Left lung (tissue), 14 donors: ENCODE data around the gene CCDC186. TPM values are rescaled to one million over a fixed set of nuclear protein-coding genes. Genes with fewer than 3 reads are reported as not detected.
A peak's percentile ranks its signal among the peaks of the same experiment; 100 is the strongest.

ENCODE experiments used
- ATAC-seq: fragments of 200-7000 bp; cut with Tn5 transposase; one replicate; pipeline ENCODE4 v1.9.1; 2020; ENCODE audit warnings: moderate library complexity
- DNase-seq, 4 donors: peaks; one replicate each; pipeline ENCODE4 v3.0.0-alpha.2; 2013 to 2020
- H3K27ac ChIP-seq, 2 donors: fragments of 200-600 bp; sonication (generic) in 1 of 2; one replicate each; pipeline versions ENCODE4 v1.5.0 to v1.8.0; 2020 to 2021
- H3K27me3 ChIP-seq, 2 donors: fragments of 200-600 bp; sonication (generic) in 1 of 2; one replicate each; pipeline versions ENCODE4 v1.5.0 to v1.8.0; 2020 to 2021
- H3K36me3 ChIP-seq, 2 donors: fragments of 200-600 bp; sonication (generic) in 1 of 2; one replicate each; pipeline versions ENCODE4 v1.5.0 to v1.8.0; 2020 to 2021
- H3K4me1 ChIP-seq, 2 donors: fragments of 200-600 bp; one replicate each; pipeline ENCODE4 v1.8.0; 2021
- H3K4me3 ChIP-seq, 2 donors: fragments of 200-600 bp; sonication (generic) in 1 of 2; one replicate each; pipeline versions ENCODE4 v1.5.0 to v1.8.0; 2020 to 2021; ENCODE audit warnings: mild to moderate bottlenecking in 1 of 2
- H3K9me3 ChIP-seq, 2 donors: fragments of 200-600 bp; sonication (generic) in 1 of 2; one replicate each; pipeline versions ENCODE4 v1.5.0 to v1.8.0; 2020 to 2021
- CTCF ChIP-seq, 2 donors: fragments of 200-600 bp; sonication (generic) in 1 of 2; IDR thresholded peaks; one replicate each; pipeline versions ENCODE4 v1.5.0 to v1.8.0; 2021; ENCODE audit warnings: antibody characterized with exemption in 2 of 2
- intact Hi-C, 2 donors: fragments of 100-400 bp; cut with DNase I; formaldehyde crosslinking; loops; one replicate each; pipeline versions ENCODE4 v1.11.2 to v1.14.2; 2022
- long read RNA-seq, 12 donors: library from polyadenylated mRNA in 2 of 12; unstranded in 2 of 12; transcript quantifications; one replicate each; pipeline ENCODE4 v2.0.0 and lab custom pipeline, GENCODE V29; 2019 to 2026
- polyA plus RNA-seq, 6 donors: library from polyadenylated mRNA; unstranded; fragments of 120-200 nt; gene quantifications; one replicate each; pipeline ENCODE4 v1.2.1, GENCODE V29; 2013; ENCODE audit not compliant: insufficient read length in 6 of 6
- total RNA-seq, 2 donors: library from RNA; stranded (reverse); fragmentation: NEBNext Ultra II Directional; extraction: Animal tissue kit (Norgen Biotek cat#: 25700); gene quantifications; one replicate each; pipeline ENCODE4 v1.2.1, GENCODE V29; 2021
- donor health status: DM: no; HTN: yes; CAD: no.
- donor health status: DM: no; HTN: no; CAD: no.

Gene CCDC186
- total RNA-seq (10 to 100 TPM; 25.2 to 36.2 TPM), polyA plus RNA-seq (10 to 100 TPM; 33.4 to 46.6 (median 37.1) TPM)
- long read RNA-seq, donor 1, full-length matches to known transcripts: 14 of 14 reads
- long read RNA-seq, donor 1, partial matches to known transcripts: 0 of 14 reads
- long read RNA-seq, donor 1, other reads (novel, unspliced or antisense): 0 of 14 reads
- long read RNA-seq, donor 2, transcript CCDC186-202 (2 exons, 1,928 nt): major isoform, 8 of 11 reads
- long read RNA-seq, donor 2, partial matches to known transcripts: 0 of 11 reads
- long read RNA-seq, donor 2, other reads (novel, unspliced or antisense): 0 of 11 reads
- long read RNA-seq, donor 3, partial matches to known transcripts: 0 of 3 reads
- long read RNA-seq, donor 3, other reads (novel, unspliced or antisense): 0 of 3 reads
- long read RNA-seq, donor 4, transcript CCDC186-202 (2 exons, 1,928 nt): major isoform, 7 of 21 reads
- long read RNA-seq, donor 4, transcript CCDC186-201 (3 exons, 2,035 nt): minor isoform, 5 of 21 reads
- long read RNA-seq, donor 4, partial matches to known transcripts: 8 of 21 reads
- long read RNA-seq, donor 4, other reads (novel, unspliced or antisense): 1 of 21 reads
- long read RNA-seq, donor 5, partial matches to known transcripts: 5 of 8 reads
- long read RNA-seq, donor 5, other reads (novel, unspliced or antisense): 0 of 8 reads
- long read RNA-seq, donor 6, partial matches to known transcripts: 0 of 6 reads
- long read RNA-seq, donor 6, other reads (novel, unspliced or antisense): 0 of 6 reads
- long read RNA-seq, donor 7, partial matches to known transcripts: 0 of 1 reads
- long read RNA-seq, donor 7, other reads (novel, unspliced or antisense): 0 of 1 reads
- long read RNA-seq, donor 8, full-length matches to known transcripts: 1 of 1 reads
- long read RNA-seq, donor 8, partial matches to known transcripts: 0 of 1 reads
- long read RNA-seq, donor 8, other reads (novel, unspliced or antisense): 0 of 1 reads
- long read RNA-seq, donor 9: 0 reads
- long read RNA-seq, donor 10, transcript CCDC186-202 (2 exons, 1,928 nt): major isoform, 5 of 7 reads
- long read RNA-seq, donor 10, partial matches to known transcripts: 2 of 7 reads
- long read RNA-seq, donor 10, other reads (novel, unspliced or antisense): 0 of 7 reads
- long read RNA-seq, donor 11, partial matches to known transcripts: 0 of 3 reads
- long read RNA-seq, donor 11, other reads (novel, unspliced or antisense): 0 of 3 reads
- long read RNA-seq, donor 12, full-length matches to known transcripts: 4 of 4 reads
- long read RNA-seq, donor 12, partial matches to known transcripts: 0 of 4 reads
- long read RNA-seq, donor 12, other reads (novel, unspliced or antisense): 0 of 4 reads

DNA sequence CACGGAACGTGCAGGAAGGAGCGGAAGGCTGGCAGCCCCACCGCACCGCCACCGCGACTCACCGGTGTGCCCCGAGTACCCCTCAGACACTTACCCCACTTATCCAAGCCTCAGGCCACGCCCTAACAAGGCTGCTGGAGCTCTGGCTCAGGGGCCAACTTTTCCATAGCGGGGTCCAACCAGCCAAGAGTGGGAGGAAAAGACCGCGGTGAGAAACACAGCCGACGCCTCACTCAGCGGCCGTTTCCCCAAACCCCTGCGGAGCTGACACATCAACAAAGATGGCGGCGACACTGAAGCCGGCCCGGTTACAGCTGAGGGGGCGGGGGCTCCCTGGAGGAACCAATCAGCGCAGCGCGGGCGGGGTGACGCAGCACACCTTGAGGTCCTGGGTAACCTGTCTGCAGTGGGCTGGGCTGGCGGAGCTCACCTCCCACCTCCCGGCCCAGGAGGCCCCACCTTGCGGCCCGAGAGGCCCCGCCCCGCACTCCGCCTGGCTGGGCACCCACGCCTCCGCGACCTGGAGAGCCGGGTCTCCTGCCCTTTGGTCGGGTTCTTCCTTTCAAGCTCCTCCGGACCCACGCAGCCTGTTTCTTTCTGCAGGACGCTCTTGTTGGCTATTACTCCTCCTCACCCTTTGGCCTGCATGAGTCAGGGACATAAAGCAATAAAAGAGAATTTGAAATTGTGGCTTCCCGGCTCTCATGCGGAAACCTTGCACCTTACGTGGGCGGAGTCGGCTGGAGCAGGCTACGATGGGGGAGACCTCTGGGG is at the start of gene CCDC186:
TSS of gene CCDC186 (minus strand) at position 283 of the 774 bp plus-strand sequence. CDS start 10,935 bp downstream, outside the sequence.
- peak; percentile 98 for ATAC-seq
- H3K4me1 ChIP-seq: peaks cover 0 to 28% of the 10 kb centered on the region in 2 donors
- no peaks in the 10 kb centered on the region for H3K36me3 ChIP-seq
- H3K27ac ChIP-seq: peak within 1 kb of the TSS; percentile 90 to 95
- TF ChIP-seq CTCF (IDR thresholded peaks at IDR 0.05): no peak
- intact Hi-C loops: no loop called here
- H3K9me3 ChIP-seq: peaks cover 0 to 3% of the 10 kb centered on the region in 2 donors
- H3K27me3 ChIP-seq: no peaks in the 10 kb centered on the region
- peak within 1 kb of the TSS; percentile 81 to 86 for H3K4me3 ChIP-seq
- DNase-seq: peak; percentile 84 to 98 (median 95)

GRCh38 chr10:114223066-114223465 is 49.1 kb upstream of the CCDC186 start:
- Histone ChIP-seq H3K9me3 (no peaks in the 10 kb centered on the region), H3K27me3 (no peaks in the 10 kb centered on the region), H3K4me1 (no peaks in the 10 kb centered on the region), H3K4me3 (no peak overlapping the region), H3K27ac (no peak overlapping the region), H3K36me3 (no peaks in the 10 kb centered on the region)
- no peak for DNase-seq
- intact Hi-C loops: no loop called here
- no peak for ATAC-seq
- TF ChIP-seq CTCF (IDR thresholded peaks at IDR 0.05): no peak

- intact Hi-C loops: no loop called here
- TF ChIP-seq CTCF (IDR thresholded peaks at IDR 0.05): no peak
- no peaks in the 10 kb centered on the region for H3K36me3 ChIP-seq
- no peaks in the 10 kb centered on the region for H3K27me3 ChIP-seq
- H3K4me1 ChIP-seq: no peaks in the 10 kb centered on the region
- ATAC-seq (no peak), DNase-seq (no peak)
- H3K27ac ChIP-seq: no peak overlapping the region
- H3K4me3 ChIP-seq: no peak overlapping the region
- H3K9me3 ChIP-seq: no peaks in the 10 kb centered on the region
Observed at GRCh38 chr10:114221235-114221634, 47.2 kb upstream of the CCDC186 start.

GRCh38 chr10:114220281-114220680 is 46.3 kb upstream of the CCDC186 start:
- Histone ChIP-seq H3K9me3 (no peaks in the 10 kb centered on the region), H3K27me3 (no peaks in the 10 kb centered on the region), H3K36me3 (no peaks in the 10 kb centered on the region), H3K4me3 (no peak overlapping the region), H3K27ac (no peak overlapping the region), H3K4me1 (no peaks in the 10 kb centered on the region)
- intact Hi-C loops: no loop called here
- no peak for TF ChIP-seq CTCF (IDR thresholded peaks at IDR 0.05)
- DNase-seq (no peak), ATAC-seq (no peak)
